HL-60 (cell line): ENCODE data around the gene FBLN7.

ENCODE experiments used
- GABPA ChIP-seq: IDR thresholded peaks from 2 replicates; pipeline ENCODE4 v1.6.1; 2012; ENCODE audit warnings: low read depth
- TF ChIP-seq, protein P1 (sequence below): IDR thresholded peaks from one replicate; pipeline ENCODE4 v1.5.1; 2011; ENCODE audit warnings: low read length, control low read depth, inconsistent platforms; ENCODE audit not compliant: insufficient read depth

GRCh38 chr2:112151701-112152440 lies 13.7 kb downstream of the FBLN7 start:
- no peak for TF ChIP-seq GABPA
- TF ChIP-seq, protein P1, sequence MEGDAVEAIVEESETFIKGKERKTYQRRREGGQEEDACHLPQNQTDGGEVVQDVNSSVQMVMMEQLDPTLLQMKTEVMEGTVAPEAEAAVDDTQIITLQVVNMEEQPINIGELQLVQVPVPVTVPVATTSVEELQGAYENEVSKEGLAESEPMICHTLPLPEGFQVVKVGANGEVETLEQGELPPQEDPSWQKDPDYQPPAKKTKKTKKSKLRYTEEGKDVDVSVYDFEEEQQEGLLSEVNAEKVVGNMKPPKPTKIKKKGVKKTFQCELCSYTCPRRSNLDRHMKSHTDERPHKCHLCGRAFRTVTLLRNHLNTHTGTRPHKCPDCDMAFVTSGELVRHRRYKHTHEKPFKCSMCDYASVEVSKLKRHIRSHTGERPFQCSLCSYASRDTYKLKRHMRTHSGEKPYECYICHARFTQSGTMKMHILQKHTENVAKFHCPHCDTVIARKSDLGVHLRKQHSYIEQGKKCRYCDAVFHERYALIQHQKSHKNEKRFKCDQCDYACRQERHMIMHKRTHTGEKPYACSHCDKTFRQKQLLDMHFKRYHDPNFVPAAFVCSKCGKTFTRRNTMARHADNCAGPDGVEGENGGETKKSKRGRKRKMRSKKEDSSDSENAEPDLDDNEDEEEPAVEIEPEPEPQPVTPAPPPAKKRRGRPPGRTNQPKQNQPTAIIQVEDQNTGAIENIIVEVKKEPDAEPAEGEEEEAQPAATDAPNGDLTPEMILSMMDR, result no peak
